Measurements from ENCODE around the gene ZNF740. TPM values are rescaled to one million over a fixed set of nuclear protein-coding genes. Genes with fewer than 3 reads are reported as not detected.
A peak's percentile ranks its signal among the peaks of the same experiment; 100 is the strongest.

The ZNF740 gene
- total and polyA plus RNA-seq, 2 experiments from 2014 or later: 4.6 to 13.2 TPM

DNA sequence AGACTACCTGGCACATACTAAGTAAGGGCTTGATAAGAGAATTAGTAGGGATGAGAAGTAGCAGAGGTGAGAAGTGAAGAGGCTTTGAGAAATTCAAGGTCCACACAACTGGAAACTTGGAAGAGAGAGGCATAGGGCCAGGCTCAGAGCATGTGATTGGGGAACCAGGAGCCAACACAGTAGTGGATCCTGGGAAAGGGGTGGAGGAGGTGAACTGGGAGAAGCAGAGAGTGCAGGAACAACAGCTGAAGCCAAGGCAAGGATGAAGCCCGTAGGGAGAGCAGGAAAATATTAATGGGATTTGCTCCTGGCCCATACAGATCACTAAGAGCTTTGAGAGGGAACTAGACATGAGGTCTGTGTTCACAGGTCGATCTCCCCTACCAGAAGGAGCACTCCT, 27.9 kb downstream of the ZNF740 start:
- peaks cover 4% of the 10 kb centered on the region for H4K20me1 ChIP-seq (ENCODE audit: insufficient read depth, poor library complexity, severe bottlenecking)
- TF ChIP-seq CTCF (IDR thresholded peaks at IDR 0.05; ENCODE audit: poor library complexity) (no peak), EZH2phosphoT487 (IDR thresholded peaks at IDR 0.05; ENCODE audit: low read depth, severe bottlenecking, unreplicated experiment) (no peak), EZH2 (IDR thresholded peaks at IDR 0.05; ENCODE audit: borderline replicate concordance) (no peak)
- H3K9me2 ChIP-seq (replicated peaks; ENCODE audit: insufficient read depth): no peaks in the 10 kb centered on the region
- no peak overlapping the region for H2AFZ ChIP-seq
- no peaks in the 10 kb centered on the region for H3K79me2 ChIP-seq
- DNase-seq (ENCODE audit: low spot score): no peak
- no peaks in the 10 kb centered on the region for H3K27me3 ChIP-seq
- H3K36me3 ChIP-seq (replicated peaks; ENCODE audit: insufficient read depth, low read depth): no peaks in the 10 kb centered on the region
- no peak overlapping the region for H3K4me3 ChIP-seq
- no peak overlapping the region for H3K27ac ChIP-seq
- H3K4me1 ChIP-seq (ENCODE audit: insufficient read depth): no peaks in the 10 kb centered on the region
- WGBS (ENCODE audit: low lambda C conversion rate, missing lambda C conversion rate): 88% methylated on average over 2 of the region's 2 CpGs
- no peak overlapping the region for H3K4me2 ChIP-seq
- no peaks in the 10 kb centered on the region for H3K9me3 ChIP-seq (ENCODE audit: low read depth)

- Histone ChIP-seq H3K4me3 (no peak overlapping the region), H3K79me2 (no peaks in the 10 kb centered on the region), H2AFZ (no peak overlapping the region), H3K36me3 (replicated peaks; ENCODE audit: insufficient read depth, low read depth) (no peaks in the 10 kb centered on the region), H3K27ac (no peak overlapping the region), H4K20me1 (ENCODE audit: insufficient read depth, poor library complexity, severe bottlenecking) (peaks cover 9% of the 10 kb centered on the region), H3K9me2 (replicated peaks; ENCODE audit: insufficient read depth) (no peaks in the 10 kb centered on the region), H3K9me3 (ENCODE audit: low read depth) (no peaks in the 10 kb centered on the region), H3K4me1 (ENCODE audit: insufficient read depth) (no peaks in the 10 kb centered on the region), H3K27me3 (no peaks in the 10 kb centered on the region), H3K4me2 (no peak overlapping the region)
- DNase-seq (ENCODE audit: low spot score): no peak
- TF ChIP-seq EZH2phosphoT487 (IDR thresholded peaks at IDR 0.05; ENCODE audit: low read depth, severe bottlenecking, unreplicated experiment) (no peak), CTCF (IDR thresholded peaks at IDR 0.05; ENCODE audit: poor library complexity) (no peak), EZH2 (IDR thresholded peaks at IDR 0.05; ENCODE audit: borderline replicate concordance) (no peak)
- 85% methylated on average over 7 of the region's 7 CpGs for WGBS (ENCODE audit: low lambda C conversion rate, missing lambda C conversion rate)
Observed at GRCh38 chr12:53208877-53209463, 28.4 kb downstream of the ZNF740 start.

GRCh38 chr12:53210843-53211242, 30.3 kb downstream of the ZNF740 start:
- DNase-seq (ENCODE audit: low spot score): no peak
- no peaks in the 10 kb centered on the region for H3K9me2 ChIP-seq (replicated peaks; ENCODE audit: insufficient read depth)
- H3K36me3 ChIP-seq (replicated peaks; ENCODE audit: insufficient read depth, low read depth): no peaks in the 10 kb centered on the region

GRCh38 chr12:53211476-53212381, 31.2 kb downstream of the ZNF740 start:
- Histone ChIP-seq H3K79me2 (peaks cover 24% of the 10 kb centered on the region), H3K27me3 (no peaks in the 10 kb centered on the region), H3K4me1 (ENCODE audit: insufficient read depth) (peaks cover 14% of the 10 kb centered on the region), H2AFZ (no peak overlapping the region), H3K4me3 (no peak overlapping the region), H3K9me3 (ENCODE audit: low read depth) (no peaks in the 10 kb centered on the region), H3K4me2 (no peak overlapping the region), H3K9me2 (replicated peaks; ENCODE audit: insufficient read depth) (no peaks in the 10 kb centered on the region), H3K27ac (no peak overlapping the region), H4K20me1 (ENCODE audit: insufficient read depth, poor library complexity, severe bottlenecking) (peaks cover 21% of the 10 kb centered on the region), H3K36me3 (replicated peaks; ENCODE audit: insufficient read depth, low read depth) (no peaks in the 10 kb centered on the region)
- no peak for TF ChIP-seq EZH2 (IDR thresholded peaks at IDR 0.05; ENCODE audit: borderline replicate concordance)
- no peak for TF ChIP-seq EZH2phosphoT487 (IDR thresholded peaks at IDR 0.05; ENCODE audit: low read depth, severe bottlenecking, unreplicated experiment)
- TF ChIP-seq CTCF (IDR thresholded peaks at IDR 0.05; ENCODE audit: poor library complexity): peak; percentile 20
- WGBS (ENCODE audit: low lambda C conversion rate, missing lambda C conversion rate): 89% methylated on average over 13 of the region's 13 CpGs
- DNase-seq (ENCODE audit: low spot score): no peak

More at GRCh38 chr12:53210843-53211242, 30.3 kb downstream of the ZNF740 start:
- Histone ChIP-seq H3K27me3 (no peaks in the 10 kb centered on the region), H3K27ac (no peak overlapping the region), H2AFZ (no peak overlapping the region), H3K4me1 (ENCODE audit: insufficient read depth) (peaks cover 6% of the 10 kb centered on the region), H3K4me2 (no peak overlapping the region), H3K79me2 (peaks cover 16% of the 10 kb centered on the region), H4K20me1 (ENCODE audit: insufficient read depth, poor library complexity, severe bottlenecking) (peaks cover 17% of the 10 kb centered on the region), H3K9me3 (ENCODE audit: low read depth) (no peaks in the 10 kb centered on the region), H3K4me3 (no peak overlapping the region)
- TF ChIP-seq EZH2phosphoT487 (IDR thresholded peaks at IDR 0.05; ENCODE audit: low read depth, severe bottlenecking, unreplicated experiment): no peak
- no peak for TF ChIP-seq EZH2 (IDR thresholded peaks at IDR 0.05; ENCODE audit: borderline replicate concordance)
- 98% methylated on average over 4 of the region's 4 CpGs for WGBS (ENCODE audit: low lambda C conversion rate, missing lambda C conversion rate)

Measured in hepatocyte (in vitro differentiated cells).